HepG2 (cell line): ENCODE measurements around the gene C4orf36.

Experiments used
- CTCF ChIP-seq: sonication (generic); formaldehyde crosslinking; IDR thresholded peaks from 2 replicates; pipeline ENCODE4 v1.5.0; 2020; ENCODE audit warnings: mild to moderate bottlenecking, missing genetic modification reagents, moderate library complexity
- ISL2 ChIP-seq: sonication (generic); formaldehyde crosslinking; IDR thresholded peaks from 2 replicates; pipeline ENCODE4 v1.5.0; 2020; ENCODE audit warnings: missing genetic modification reagents
- NCOA1 ChIP-seq: sonication (generic); formaldehyde crosslinking; IDR thresholded peaks from 2 replicates; pipeline ENCODE4 v1.9.0; 2021; ENCODE audit warnings: missing genetic modification reagents
- PHB2 ChIP-seq: fragments of 450-650 bp; IDR thresholded peaks from 2 replicates; pipeline ENCODE4 v1.6.1; 2018; ENCODE audit not compliant: partially characterized antibody
- PRPF4 ChIP-seq: fragments of 200-400 bp; formaldehyde crosslinking; IDR thresholded peaks from 2 replicates; pipeline ENCODE4 v1.6.1; 2016; ENCODE audit warnings: low read length, low read depth; ENCODE audit not compliant: poor library complexity, severe bottlenecking
- SALL2 ChIP-seq: sonication (generic); formaldehyde crosslinking; IDR thresholded peaks from 2 replicates; pipeline ENCODE4 v1.8.1; 2023; ENCODE audit warnings: mild to moderate bottlenecking, missing genetic modification reagents, inconsistent platforms
- ZNF10 ChIP-seq: sonication (generic); formaldehyde crosslinking; IDR thresholded peaks from 2 replicates; pipeline ENCODE4 v1.4.0; 2020; ENCODE audit warnings: mild to moderate bottlenecking, low read depth, missing genetic modification reagents, borderline replicate concordance

- TF ChIP-seq SALL2 (CRISPR knock-in tag), result no peak
- no peak for TF ChIP-seq NCOA1 (CRISPR knock-in tag)
- no peak for TF ChIP-seq PRPF4
- TF ChIP-seq PHB2, result no peak
- TF ChIP-seq ISL2 (CRISPR knock-in tag), result no peak
- TF ChIP-seq ZNF10 (CRISPR knock-in tag), result no peak
- no peak for TF ChIP-seq CTCF (CRISPR knock-in tag)
Measured at GRCh38 chr4:86846921-86847320, 45.3 kb downstream of the C4orf36 start.
